Esophagus squamous epithelium (tissue), 4 donors: ENCODE data around the gene AFAP1L1.

ENCODE experiments used
- POLR2A ChIP-seq, 4 donors: fragments of 450-650 bp; IDR thresholded peaks; one replicate each; pipeline ENCODE4 v1.6.1; 2017; ENCODE audit warnings: antibody characterized with exemption in 4 of 4, mild to moderate bottlenecking in 4 of 4, moderate library complexity in 3 of 4
- TF ChIP-seq, protein P1 (sequence below), 6 experiments: fragments of 450-650 bp in 4 of 6; fragments of 200-600 bp in 2 of 6; sonication (generic) in 2 of 6; IDR thresholded peaks; one replicate each; pipeline ENCODE4 v1.5.1; 2016 to 2019; ENCODE audit warnings: antibody characterized with exemption in 6 of 6, mild to moderate bottlenecking in 4 of 6, moderate library complexity in 4 of 6

DNA sequence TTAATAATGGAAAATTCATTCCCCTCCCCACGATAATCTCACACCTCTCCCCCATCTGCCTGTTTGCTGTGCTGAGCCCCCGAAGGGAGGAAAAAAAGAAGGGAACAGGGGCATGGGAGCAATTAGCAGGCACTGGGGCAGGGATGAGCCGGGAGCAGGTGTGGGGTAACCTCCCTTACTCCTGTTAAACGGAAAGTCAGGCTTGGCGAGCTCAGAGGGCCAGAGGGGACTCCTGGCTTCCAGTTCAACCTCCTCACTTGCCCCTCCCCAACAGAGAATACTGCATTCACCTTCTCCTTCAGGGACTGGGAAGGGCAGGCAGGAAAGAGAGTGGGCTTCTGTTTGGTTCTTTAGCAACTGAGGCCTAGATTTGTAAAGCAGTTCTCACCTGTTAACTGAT, 1.6 kb downstream of the AFAP1L1 start:
- TF ChIP-seq, protein P1, sequence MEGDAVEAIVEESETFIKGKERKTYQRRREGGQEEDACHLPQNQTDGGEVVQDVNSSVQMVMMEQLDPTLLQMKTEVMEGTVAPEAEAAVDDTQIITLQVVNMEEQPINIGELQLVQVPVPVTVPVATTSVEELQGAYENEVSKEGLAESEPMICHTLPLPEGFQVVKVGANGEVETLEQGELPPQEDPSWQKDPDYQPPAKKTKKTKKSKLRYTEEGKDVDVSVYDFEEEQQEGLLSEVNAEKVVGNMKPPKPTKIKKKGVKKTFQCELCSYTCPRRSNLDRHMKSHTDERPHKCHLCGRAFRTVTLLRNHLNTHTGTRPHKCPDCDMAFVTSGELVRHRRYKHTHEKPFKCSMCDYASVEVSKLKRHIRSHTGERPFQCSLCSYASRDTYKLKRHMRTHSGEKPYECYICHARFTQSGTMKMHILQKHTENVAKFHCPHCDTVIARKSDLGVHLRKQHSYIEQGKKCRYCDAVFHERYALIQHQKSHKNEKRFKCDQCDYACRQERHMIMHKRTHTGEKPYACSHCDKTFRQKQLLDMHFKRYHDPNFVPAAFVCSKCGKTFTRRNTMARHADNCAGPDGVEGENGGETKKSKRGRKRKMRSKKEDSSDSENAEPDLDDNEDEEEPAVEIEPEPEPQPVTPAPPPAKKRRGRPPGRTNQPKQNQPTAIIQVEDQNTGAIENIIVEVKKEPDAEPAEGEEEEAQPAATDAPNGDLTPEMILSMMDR (IDR thresholded peaks at IDR 0.05): no peak
- TF ChIP-seq POLR2A (IDR thresholded peaks at IDR 0.05): no peak
